T-helper 2 cell treated with Interferon-gamma antibody and Interleukin-4, amounts not matched to agents 5 μg/mL and 100 μg/mL, for 36 hours (primary cell): ENCODE measurements around the gene AFF2.
A peak's percentile ranks its signal among the peaks of the same experiment; 100 is the strongest.

Experiments
- DNase-seq: peaks from one replicate; pipeline ENCODE4 v3.0.0; 2021; ENCODE audit warnings: low spot score
- H3K27ac Mint-ChIP-seq: one replicate; pipeline ENCODE4 v1.8.0; 2021; ENCODE audit warnings: mild to moderate bottlenecking, mixed read lengths
- H3K27me3 Mint-ChIP-seq: one replicate; pipeline ENCODE4 v1.8.0; 2021; ENCODE audit warnings: low read depth, mixed read lengths
- H3K36me3 Mint-ChIP-seq: one replicate; pipeline ENCODE4 v1.8.0; 2021; ENCODE audit warnings: low read depth, mixed read lengths
- H3K4me1 Mint-ChIP-seq: one replicate; pipeline ENCODE4 v1.8.0; 2021; ENCODE audit warnings: low read depth, mixed read lengths
- H3K4me3 Mint-ChIP-seq: one replicate; pipeline ENCODE4 v1.8.0; 2022; ENCODE audit warnings: mild to moderate bottlenecking, moderate library complexity, mixed read lengths
- H3K9me3 Mint-ChIP-seq: one replicate; pipeline ENCODE4 v1.8.0; 2021; ENCODE audit warnings: mixed read lengths

Gene AFF2

GRCh38 chrX:148500423-148501385, at the start of gene AFF2:
AFF2 (plus strand) TSS chrX:148500617; CDS start chrX:148501098, 481 bp downstream.
- peak within 1 kb of the TSS; percentile 84 for H3K4me3 Mint-ChIP-seq
- peaks cover 6% of the 10 kb centered on the region for H3K4me1 Mint-ChIP-seq
- H3K27ac Mint-ChIP-seq, result no peak within 1 kb of the TSS
- peaks cover 17% of the 10 kb centered on the region for H3K27me3 Mint-ChIP-seq
- peak; percentile 23 for DNase-seq
- H3K36me3 Mint-ChIP-seq, result no peaks in the 10 kb centered on the region
- no peaks in the 10 kb centered on the region for H3K9me3 Mint-ChIP-seq

GRCh38 chrX:148457279-148457678, 43.1 kb upstream of the AFF2 start:
- no peaks in the 10 kb centered on the region for H3K36me3 Mint-ChIP-seq
- H3K4me1 Mint-ChIP-seq, result peaks cover 2% of the 10 kb centered on the region
- H3K4me3 Mint-ChIP-seq, result no peak overlapping the region
- H3K27ac Mint-ChIP-seq, result no peak overlapping the region
- no peaks in the 10 kb centered on the region for H3K9me3 Mint-ChIP-seq
- H3K27me3 Mint-ChIP-seq, result no peaks in the 10 kb centered on the region
- no peak for DNase-seq

GRCh38 chrX:148459343-148459742, 41.1 kb upstream of the AFF2 start:
- Mint-ChIP-seq H3K4me1 (peaks cover 2% of the 10 kb centered on the region), H3K9me3 (no peaks in the 10 kb centered on the region), H3K27ac (no peak overlapping the region), H3K4me3 (no peak overlapping the region), H3K27me3 (peaks cover 3% of the 10 kb centered on the region), H3K36me3 (no peaks in the 10 kb centered on the region)
- no peak for DNase-seq

- Mint-ChIP-seq H3K4me3 (no peak overlapping the region), H3K27ac (no peak overlapping the region), H3K27me3 (peaks cover 12% of the 10 kb centered on the region), H3K9me3 (peaks cover 5% of the 10 kb centered on the region), H3K36me3 (peaks cover 4% of the 10 kb centered on the region), H3K4me1 (peaks cover 2% of the 10 kb centered on the region)
- no peak for DNase-seq
Measured at GRCh38 chrX:148466292-148466691, 34.1 kb upstream of the AFF2 start.

DNA sequence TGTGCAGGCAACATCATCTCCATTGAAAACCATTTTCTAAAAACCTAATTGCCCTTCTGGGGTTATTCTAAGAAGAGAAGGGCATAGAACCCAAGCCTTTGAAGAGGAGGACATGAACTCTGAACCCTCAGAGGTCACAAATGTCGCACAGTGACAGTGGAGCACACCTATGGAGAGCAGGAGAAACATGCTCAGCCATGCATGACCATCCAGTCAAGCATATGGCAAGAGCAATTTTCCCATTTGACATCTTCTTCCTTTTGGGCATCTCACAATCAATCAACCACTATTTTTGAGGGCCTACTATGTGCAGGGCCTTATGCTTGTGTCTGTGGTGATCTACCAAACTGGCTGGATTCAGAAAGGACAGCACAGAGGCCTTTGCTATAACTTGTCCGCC, 30.1 kb upstream of the AFF2 start:
- Mint-ChIP-seq H3K27ac (no peak overlapping the region), H3K4me1 (peaks cover 2% of the 10 kb centered on the region), H3K27me3 (peaks cover 9% of the 10 kb centered on the region), H3K4me3 (no peak overlapping the region), H3K36me3 (peaks cover 4% of the 10 kb centered on the region), H3K9me3 (peaks cover 5% of the 10 kb centered on the region)
- DNase-seq, result no peak

DNA sequence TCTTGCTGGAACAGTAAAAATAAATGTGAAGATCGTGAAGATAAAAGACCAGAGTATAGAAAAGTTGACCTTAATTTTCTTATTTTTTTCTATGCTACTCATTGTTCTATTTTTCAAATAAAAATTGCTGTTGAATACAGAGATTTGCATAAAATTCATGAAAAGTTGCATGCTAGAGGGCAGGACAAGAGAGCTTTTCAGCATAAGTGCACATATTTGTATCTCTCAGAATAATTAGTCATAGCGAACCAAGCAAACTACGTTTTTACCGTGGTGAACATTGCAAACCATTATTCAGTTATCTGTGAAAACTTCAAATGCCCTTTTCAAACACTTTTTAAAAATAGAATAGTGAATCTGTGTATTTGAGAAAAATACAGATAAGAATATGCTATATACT, 26.4 kb upstream of the AFF2 start:
- no peak for DNase-seq

GRCh38 chrX:148492057-148492456, 8.4 kb upstream of the AFF2 start:
- no peak for DNase-seq
- Mint-ChIP-seq H3K4me1 (no peaks in the 10 kb centered on the region), H3K9me3 (no peaks in the 10 kb centered on the region)

More for the DNA sequence above, 26.4 kb upstream of the AFF2 start:
- no peaks in the 10 kb centered on the region for H3K9me3 Mint-ChIP-seq
- H3K27ac Mint-ChIP-seq, result no peak overlapping the region
- H3K4me1 Mint-ChIP-seq, result peaks cover 4% of the 10 kb centered on the region
- peaks cover 2% of the 10 kb centered on the region for H3K27me3 Mint-ChIP-seq
- H3K36me3 Mint-ChIP-seq, result no peaks in the 10 kb centered on the region
- H3K4me3 Mint-ChIP-seq, result no peak overlapping the region

DNA sequence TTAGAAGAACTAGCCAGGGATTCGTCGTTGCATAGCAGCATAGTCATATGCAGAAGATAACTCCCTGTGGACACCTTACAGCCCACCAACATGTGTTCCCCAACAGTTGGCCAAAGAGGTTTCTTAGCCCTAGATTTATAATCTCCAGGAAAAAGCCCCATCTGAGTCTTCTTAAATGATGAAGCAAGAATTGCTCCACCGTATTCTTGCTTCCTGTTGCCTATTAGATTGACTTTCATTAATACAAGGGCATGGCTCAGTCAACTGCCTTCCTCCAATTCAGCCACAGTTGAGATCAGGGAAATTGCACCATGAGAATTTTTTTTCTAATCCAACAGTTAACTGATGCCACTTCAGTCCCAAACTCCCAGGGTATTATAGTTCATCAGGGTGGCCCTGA, 5.2 kb upstream of the AFF2 start:
- no peak overlapping the region for H3K27ac Mint-ChIP-seq
- DNase-seq, result no peak
- H3K27me3 Mint-ChIP-seq, result peaks cover 6% of the 10 kb centered on the region
- no peak overlapping the region for H3K4me3 Mint-ChIP-seq
- no peaks in the 10 kb centered on the region for H3K9me3 Mint-ChIP-seq
- H3K4me1 Mint-ChIP-seq, result peaks cover 4% of the 10 kb centered on the region
- H3K36me3 Mint-ChIP-seq, result no peaks in the 10 kb centered on the region

More at GRCh38 chrX:148492057-148492456, 8.4 kb upstream of the AFF2 start:
- no peak overlapping the region for H3K4me3 Mint-ChIP-seq
- H3K27me3 Mint-ChIP-seq, result no peaks in the 10 kb centered on the region
- no peak overlapping the region for H3K27ac Mint-ChIP-seq
- H3K36me3 Mint-ChIP-seq, result no peaks in the 10 kb centered on the region

DNA sequence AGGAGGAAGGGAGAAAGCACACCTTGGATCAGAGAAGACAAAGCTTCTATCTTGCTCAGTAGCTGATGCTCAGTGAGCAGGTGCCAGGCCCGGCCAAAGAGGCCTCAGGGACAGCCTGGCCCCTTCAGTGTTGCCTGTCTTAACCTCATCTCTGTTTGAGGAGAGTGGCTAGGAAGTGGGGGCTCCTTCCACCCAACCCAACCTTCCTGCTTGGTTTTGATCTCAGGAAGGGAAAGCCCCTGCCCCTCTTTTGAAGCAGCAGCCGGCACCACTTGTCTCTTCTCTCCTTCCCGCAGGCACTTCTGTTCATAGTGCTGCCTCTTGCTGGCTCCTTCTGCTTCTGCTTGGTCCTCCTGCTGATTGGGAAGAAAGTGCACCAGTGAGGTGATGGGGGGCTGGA, 2.4 kb upstream of the AFF2 start:
- Mint-ChIP-seq H3K36me3 (no peaks in the 10 kb centered on the region), H3K27ac (no peak overlapping the region), H3K27me3 (peaks cover 12% of the 10 kb centered on the region), H3K4me1 (peaks cover 6% of the 10 kb centered on the region), H3K9me3 (no peaks in the 10 kb centered on the region), H3K4me3 (no peak overlapping the region)
- DNase-seq, result no peak

DNA sequence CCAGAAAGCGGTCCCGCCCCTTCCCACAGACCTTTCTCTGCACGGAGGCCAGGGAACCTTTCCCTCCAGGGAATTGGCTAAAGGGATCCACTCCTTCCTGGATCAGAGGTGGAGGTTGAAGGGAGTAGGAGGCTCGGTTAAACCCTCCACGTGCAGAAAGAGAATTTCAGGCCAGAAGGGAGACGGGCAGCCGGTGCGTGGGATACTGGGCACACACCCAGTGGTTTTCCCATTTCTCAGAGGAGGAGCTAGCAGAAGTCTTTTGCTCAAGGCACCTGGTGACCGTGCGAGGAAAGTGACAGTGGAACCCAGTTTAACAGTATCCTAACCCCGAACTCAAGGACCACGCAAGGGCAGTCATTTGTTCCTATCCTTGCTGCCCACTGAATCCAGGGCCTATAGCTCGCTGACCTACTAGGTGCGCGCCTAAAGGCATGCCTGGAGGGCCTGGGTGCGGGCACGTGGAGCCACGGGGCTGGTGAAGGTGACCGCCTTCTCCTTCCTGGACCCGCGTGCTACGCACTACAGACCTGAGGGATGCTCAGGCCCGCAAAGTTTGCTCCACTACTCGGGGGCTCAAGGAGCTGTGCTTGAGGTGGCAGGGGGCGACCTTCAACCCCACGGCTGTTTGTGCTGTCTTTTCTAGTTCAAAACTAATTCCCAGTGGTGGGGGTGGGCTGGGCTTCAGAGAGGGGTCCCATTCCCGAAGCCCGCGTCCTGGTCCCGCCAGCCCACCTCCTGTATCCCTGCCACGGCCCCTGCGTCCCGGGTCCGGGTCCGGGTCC, 587 bp upstream of the AFF2 start:
- H3K4me3 Mint-ChIP-seq, result peak overlapping the region; percentile 29
- H3K27ac Mint-ChIP-seq, result no peak overlapping the region

GRCh38 chrX:148501386-148502066, 1.1 kb downstream of the AFF2 start:
- Mint-ChIP-seq H3K4me1 (peaks cover 6% of the 10 kb centered on the region), H3K36me3 (no peaks in the 10 kb centered on the region), H3K27ac (no peak overlapping the region), H3K9me3 (no peaks in the 10 kb centered on the region), H3K4me3 (peak overlapping the region; percentile 84), H3K27me3 (peaks cover 17% of the 10 kb centered on the region)
- no peak for DNase-seq

More for the DNA sequence above, 587 bp upstream of the AFF2 start:
- no peak for DNase-seq
- Mint-ChIP-seq H3K36me3 (no peaks in the 10 kb centered on the region), H3K9me3 (no peaks in the 10 kb centered on the region), H3K4me1 (peaks cover 6% of the 10 kb centered on the region), H3K27me3 (peaks cover 17% of the 10 kb centered on the region)

- Mint-ChIP-seq H3K36me3 (no peaks in the 10 kb centered on the region), H3K9me3 (no peaks in the 10 kb centered on the region), H3K27ac (no peak overlapping the region), H3K4me1 (peaks cover 2% of the 10 kb centered on the region), H3K27me3 (peaks cover 15% of the 10 kb centered on the region), H3K4me3 (no peak overlapping the region)
- no peak for DNase-seq
Measured at GRCh38 chrX:148504506-148504905, 4.1 kb downstream of the AFF2 start.

GRCh38 chrX:148507418-148507817, 7.0 kb downstream of the AFF2 start:
- no peak overlapping the region for H3K4me3 Mint-ChIP-seq
- no peaks in the 10 kb centered on the region for H3K9me3 Mint-ChIP-seq
- no peak for DNase-seq
- H3K27me3 Mint-ChIP-seq, result peaks cover 9% of the 10 kb centered on the region
- no peaks in the 10 kb centered on the region for H3K36me3 Mint-ChIP-seq
- H3K27ac Mint-ChIP-seq, result no peak overlapping the region
- H3K4me1 Mint-ChIP-seq, result no peaks in the 10 kb centered on the region
